ENCODE results near the gene ETS1.

Gene ETS1

GRCh38 chr11:128568166-128568778 is 19.1 kb downstream of the ETS1 start:
- H2AFZ ChIP-seq (ENCODE audit: low read length): no peak overlapping the region
- no peak overlapping the region for H3K9ac ChIP-seq (ENCODE audit: low read length)
- H3K4me3 ChIP-seq (ENCODE audit: low read depth, low read length, poor library complexity, severe bottlenecking): no peak overlapping the region
- H3K4me1 ChIP-seq (ENCODE audit: insufficient read depth, low read length, severe bottlenecking): peaks cover 61% of the 10 kb centered on the region
- no peaks in the 10 kb centered on the region for H3K27me3 ChIP-seq (ENCODE audit: insufficient read depth, low read length)
- H3F3A ChIP-seq (ENCODE audit: insufficient read depth, low read length): no peaks in the 10 kb centered on the region
- H3K9me3 ChIP-seq (ENCODE audit: low read length): no peaks in the 10 kb centered on the region
- no peak overlapping the region for H3K4me2 ChIP-seq (ENCODE audit: low read length)
- TF ChIP-seq CTCF (IDR thresholded peaks at IDR 0.05; ENCODE audit: low read length): no peak
- TF ChIP-seq EZH2 (IDR thresholded peaks at IDR 0.05; ENCODE audit: borderline replicate concordance, low read length): no peak
- H3K9me2 ChIP-seq (ENCODE audit: low read depth, low read length): no peaks in the 10 kb centered on the region
- H3K36me3 ChIP-seq (ENCODE audit: insufficient read depth, low read length): no peaks in the 10 kb centered on the region
- H3K79me2 ChIP-seq (ENCODE audit: insufficient read depth, low read length): no peaks in the 10 kb centered on the region
- no peaks in the 10 kb centered on the region for H4K20me1 ChIP-seq (ENCODE audit: insufficient read depth, low read length)
- H3K27ac ChIP-seq (ENCODE audit: low read depth, low read length, poor library complexity, severe bottlenecking): peak overlapping the region; percentile 44

GRCh38 chr11:128567130-128567529 is 20.2 kb downstream of the ETS1 start:
- H2AFZ ChIP-seq (ENCODE audit: low read length): no peak overlapping the region
- no peaks in the 10 kb centered on the region for H3K27me3 ChIP-seq (ENCODE audit: insufficient read depth, low read length)
- peaks cover 65% of the 10 kb centered on the region for H3K4me1 ChIP-seq (ENCODE audit: insufficient read depth, low read length, severe bottlenecking)
- no peaks in the 10 kb centered on the region for H4K20me1 ChIP-seq (ENCODE audit: insufficient read depth, low read length)
- no peak overlapping the region for H3K27ac ChIP-seq (ENCODE audit: low read depth, low read length, poor library complexity, severe bottlenecking)
- no peaks in the 10 kb centered on the region for H3K79me2 ChIP-seq (ENCODE audit: insufficient read depth, low read length)
- no peaks in the 10 kb centered on the region for H3K9me2 ChIP-seq (ENCODE audit: low read depth, low read length)
- no peak for TF ChIP-seq CTCF (IDR thresholded peaks at IDR 0.05; ENCODE audit: low read length)
- no peak for TF ChIP-seq EZH2 (IDR thresholded peaks at IDR 0.05; ENCODE audit: borderline replicate concordance, low read length)
- H3K4me2 ChIP-seq (ENCODE audit: low read length): no peak overlapping the region
- no peaks in the 10 kb centered on the region for H3K9me3 ChIP-seq (ENCODE audit: low read length)
- H3F3A ChIP-seq (ENCODE audit: insufficient read depth, low read length): no peaks in the 10 kb centered on the region
- no peaks in the 10 kb centered on the region for H3K36me3 ChIP-seq (ENCODE audit: insufficient read depth, low read length)
- H3K9ac ChIP-seq (ENCODE audit: low read length): no peak overlapping the region
- H3K4me3 ChIP-seq (ENCODE audit: low read depth, low read length, poor library complexity, severe bottlenecking): no peak overlapping the region

- Histone ChIP-seq H3K9ac (ENCODE audit: low read length) (no peak overlapping the region), H3K4me1 (ENCODE audit: insufficient read depth, low read length, severe bottlenecking) (peaks cover 59% of the 10 kb centered on the region)
These were observed 21.5 kb downstream of the ETS1 start for GRCh38 chr11:128565881-128566280.

More at GRCh38 chr11:128565881-128566280, 21.5 kb downstream of the ETS1 start:
- no peaks in the 10 kb centered on the region for H3K79me2 ChIP-seq (ENCODE audit: insufficient read depth, low read length)
- H3K4me2 ChIP-seq (ENCODE audit: low read length): no peak overlapping the region
- H3F3A ChIP-seq (ENCODE audit: insufficient read depth, low read length): no peaks in the 10 kb centered on the region
- H2AFZ ChIP-seq (ENCODE audit: low read length): no peak overlapping the region
- H3K9me2 ChIP-seq (ENCODE audit: low read depth, low read length): no peaks in the 10 kb centered on the region
- H3K36me3 ChIP-seq (ENCODE audit: insufficient read depth, low read length): no peaks in the 10 kb centered on the region
- H3K4me3 ChIP-seq (ENCODE audit: low read depth, low read length, poor library complexity, severe bottlenecking): no peak overlapping the region
- no peaks in the 10 kb centered on the region for H3K9me3 ChIP-seq (ENCODE audit: low read length)
- H3K27me3 ChIP-seq (ENCODE audit: insufficient read depth, low read length): no peaks in the 10 kb centered on the region
- TF ChIP-seq EZH2 (IDR thresholded peaks at IDR 0.05; ENCODE audit: borderline replicate concordance, low read length) (no peak), CTCF (IDR thresholded peaks at IDR 0.05; ENCODE audit: low read length) (no peak)
- no peak overlapping the region for H3K27ac ChIP-seq (ENCODE audit: low read depth, low read length, poor library complexity, severe bottlenecking)
- H4K20me1 ChIP-seq (ENCODE audit: insufficient read depth, low read length): no peaks in the 10 kb centered on the region

All from OCI-LY1 (cell line).